Measurements from ENCODE around the gene ZNF536.

Gene ZNF536

GRCh38 chr19:30577551-30578105 is 205.4 kb downstream of the ZNF536 start:
- no peak overlapping the region for H3K4me3 ChIP-seq (ENCODE audit: low read depth, low read length)
- TF ChIP-seq CTCF (IDR thresholded peaks at IDR 0.05; ENCODE audit: low read depth, low read length) = no peak

GRCh38 chr19:30579419-30579818 is 207.2 kb downstream of the ZNF536 start:
- no peak overlapping the region for H3K4me3 ChIP-seq (ENCODE audit: low read depth, low read length)
- no peak for TF ChIP-seq CTCF (IDR thresholded peaks at IDR 0.05; ENCODE audit: low read depth, low read length)

GRCh38 chr19:30580673-30581072 is 208.5 kb downstream of the ZNF536 start:
- no peak overlapping the region for H3K4me3 ChIP-seq (ENCODE audit: low read depth, low read length)
- TF ChIP-seq CTCF (IDR thresholded peaks at IDR 0.05; ENCODE audit: low read depth, low read length) = no peak

GRCh38 chr19:30584090-30584489 is 211.9 kb downstream of the ZNF536 start:
- TF ChIP-seq CTCF (IDR thresholded peaks at IDR 0.05; ENCODE audit: low read depth, low read length) = no peak
- no peak overlapping the region for H3K4me3 ChIP-seq (ENCODE audit: low read depth, low read length)

GRCh38 chr19:30587869-30588268 is 215.7 kb downstream of the ZNF536 start:
- H3K4me3 ChIP-seq (ENCODE audit: low read depth, low read length) = no peak overlapping the region
- TF ChIP-seq CTCF (IDR thresholded peaks at IDR 0.05; ENCODE audit: low read depth, low read length) = no peak

GRCh38 chr19:30590596-30591229 is 218.5 kb downstream of the ZNF536 start:
- no peak for TF ChIP-seq CTCF (IDR thresholded peaks at IDR 0.05; ENCODE audit: low read depth, low read length)
- no peak overlapping the region for H3K4me3 ChIP-seq (ENCODE audit: low read depth, low read length)

GRCh38 chr19:30593356-30593755 is 221.2 kb downstream of the ZNF536 start:
- no peak for TF ChIP-seq CTCF (IDR thresholded peaks at IDR 0.05; ENCODE audit: low read depth, low read length)
- no peak overlapping the region for H3K4me3 ChIP-seq (ENCODE audit: low read depth, low read length)

All from WI38 (cell line).